HG03432 (cell line): ENCODE measurements around the gene PATJ.
"Not testable (repeated sequence)": the region's sequence is repeated elsewhere in the genome, so short reads cannot be mapped to it uniquely, and the experiment has no call there.

Source experiments
- ATAC-seq: cut with Tn5 transposase; IDR thresholded peaks from one replicate; pipeline ENCODE4 v1.9.1; 2021; ENCODE audit warnings: mild to moderate bottlenecking, moderate library complexity; ENCODE audit not compliant: unreplicated experiment

PATJ gene

DNA sequence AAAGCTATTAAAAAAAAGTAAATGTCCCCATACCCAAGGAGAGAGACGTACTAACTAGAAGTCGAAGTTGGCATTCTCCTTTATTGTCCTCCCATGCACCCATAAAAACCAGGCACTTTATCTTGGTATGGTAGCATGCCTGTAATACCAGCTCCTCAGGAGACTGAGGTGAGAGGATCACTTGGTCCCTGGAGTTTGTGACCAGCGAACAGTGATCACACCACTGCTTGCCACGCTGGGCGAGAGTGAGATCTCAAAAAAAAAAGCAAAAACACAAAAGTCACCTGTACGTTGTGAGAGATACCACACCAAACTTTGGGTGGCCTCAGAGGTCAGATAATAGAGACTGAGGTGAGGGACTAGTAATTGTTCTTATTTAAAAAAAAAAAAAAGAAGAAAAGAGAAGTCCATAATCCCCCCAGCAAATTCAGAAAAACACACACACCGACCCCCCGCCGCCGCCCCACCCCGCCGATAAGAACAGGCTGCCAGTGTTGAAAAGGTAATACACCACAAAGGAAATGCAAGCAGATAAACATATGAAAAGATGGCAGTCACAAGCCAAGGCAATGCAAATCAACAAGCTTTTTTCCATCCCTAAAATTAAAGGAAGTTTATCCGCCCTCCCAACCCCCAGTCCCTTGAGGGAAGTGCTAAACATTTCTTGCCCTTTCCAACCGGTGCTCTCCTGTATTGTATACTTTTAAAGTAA, 455.9 kb downstream of the PATJ start:
- no peak for ATAC-seq

DNA sequence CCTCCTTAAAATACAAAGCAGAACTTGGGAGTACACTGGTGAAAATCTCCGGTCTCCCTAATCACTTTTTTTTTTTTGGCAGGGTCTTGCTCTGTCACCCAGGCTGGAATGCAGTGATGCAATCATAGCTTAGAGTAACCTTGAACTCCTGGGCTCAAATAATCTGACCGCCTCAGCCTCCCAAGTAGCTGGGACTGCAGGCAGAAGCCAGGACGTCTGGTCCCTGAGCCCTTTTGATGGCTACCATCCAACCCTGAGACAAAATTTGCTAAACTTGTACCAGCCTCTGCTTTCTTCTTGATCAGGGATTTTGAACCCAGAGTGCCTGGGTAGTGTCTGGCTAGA, 456.5 kb downstream of the PATJ start:
- no peak for ATAC-seq

DNA sequence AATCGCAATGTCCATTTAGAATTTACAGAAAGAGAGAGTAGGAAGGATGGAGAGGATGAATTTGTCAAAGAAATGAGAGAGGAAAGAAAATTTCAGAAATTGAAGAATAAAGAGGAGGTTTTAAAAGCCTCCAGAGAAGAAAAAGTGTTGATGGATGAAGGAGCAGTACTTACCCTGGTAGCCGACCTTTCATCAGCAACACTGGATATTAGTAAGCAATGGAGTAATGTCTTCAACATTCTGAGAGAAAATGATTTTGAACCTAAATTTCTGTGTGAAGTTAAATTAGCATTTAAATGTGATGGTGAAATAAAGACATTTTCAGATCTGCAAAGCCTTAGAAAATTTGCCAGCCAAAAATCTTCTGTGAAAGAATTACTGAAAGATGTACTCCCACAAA, 464.9 kb downstream of the PATJ start:
- no peak for ATAC-seq

DNA sequence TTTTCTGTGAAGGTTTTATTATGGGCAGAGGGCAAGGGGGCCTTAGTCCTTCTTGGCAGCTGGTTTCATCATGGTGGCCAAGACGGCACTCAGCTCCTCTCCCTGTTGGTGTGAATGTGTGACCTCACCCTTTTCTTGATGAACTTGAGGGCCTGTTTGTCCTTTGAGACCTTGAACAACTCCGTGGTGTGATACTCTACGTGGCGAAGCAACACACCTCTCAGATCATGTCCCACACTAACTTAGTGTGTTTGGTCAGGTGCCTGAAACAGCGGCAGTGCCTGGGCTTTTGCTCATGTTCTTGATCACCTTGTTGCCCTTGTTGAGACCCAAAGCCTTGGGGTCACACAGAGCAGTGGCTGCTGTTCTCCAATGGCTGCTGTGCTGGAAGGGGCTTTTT, 465.8 kb downstream of the PATJ start:
- no peak for ATAC-seq

DNA sequence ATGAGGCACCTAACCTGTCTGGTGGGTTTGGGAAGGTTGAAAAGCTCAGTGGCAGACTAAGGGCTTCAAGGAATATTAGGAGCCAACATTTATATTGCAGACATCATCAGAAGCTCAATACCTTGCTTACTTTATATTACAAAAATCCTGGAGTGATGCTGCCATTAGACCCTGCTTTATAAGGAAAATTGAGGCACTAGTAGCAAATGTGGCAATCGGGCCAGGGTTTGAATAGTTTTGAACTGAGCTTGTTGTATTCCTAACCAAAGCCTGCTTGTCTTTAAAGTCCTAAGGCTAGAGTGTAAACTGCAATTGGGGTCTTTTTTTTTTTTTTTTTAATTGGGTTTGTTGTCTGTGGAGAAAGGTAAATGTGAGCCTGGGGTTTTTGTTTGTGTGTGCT, 466.7 kb downstream of the PATJ start:
- ATAC-seq: no peak

GRCh38 chr1:62209931-62210595, 467.8 kb downstream of the PATJ start:
- ATAC-seq: no peak

GRCh38 chr1:62210960-62211359, 468.7 kb downstream of the PATJ start:
- no peak for ATAC-seq

DNA sequence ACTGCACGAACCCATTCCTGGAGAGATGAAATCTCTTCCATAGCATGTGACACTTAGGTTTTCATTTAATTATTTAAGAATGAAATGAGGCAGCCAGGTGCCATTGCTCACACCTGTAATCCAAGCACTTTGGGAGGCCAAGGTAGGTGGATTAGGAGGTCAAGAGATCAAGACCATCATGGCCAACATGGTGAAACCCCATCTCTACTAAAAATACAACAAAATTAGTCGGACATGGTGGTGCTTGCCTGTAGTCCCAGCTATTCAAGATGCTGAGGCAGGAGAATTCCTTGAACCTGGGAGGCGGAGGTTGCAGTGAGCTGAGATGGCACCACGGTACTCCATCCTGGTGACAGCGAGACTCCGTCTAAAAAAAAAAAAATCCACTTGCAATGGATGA, 470.1 kb downstream of the PATJ start:
- no peak for ATAC-seq

DNA sequence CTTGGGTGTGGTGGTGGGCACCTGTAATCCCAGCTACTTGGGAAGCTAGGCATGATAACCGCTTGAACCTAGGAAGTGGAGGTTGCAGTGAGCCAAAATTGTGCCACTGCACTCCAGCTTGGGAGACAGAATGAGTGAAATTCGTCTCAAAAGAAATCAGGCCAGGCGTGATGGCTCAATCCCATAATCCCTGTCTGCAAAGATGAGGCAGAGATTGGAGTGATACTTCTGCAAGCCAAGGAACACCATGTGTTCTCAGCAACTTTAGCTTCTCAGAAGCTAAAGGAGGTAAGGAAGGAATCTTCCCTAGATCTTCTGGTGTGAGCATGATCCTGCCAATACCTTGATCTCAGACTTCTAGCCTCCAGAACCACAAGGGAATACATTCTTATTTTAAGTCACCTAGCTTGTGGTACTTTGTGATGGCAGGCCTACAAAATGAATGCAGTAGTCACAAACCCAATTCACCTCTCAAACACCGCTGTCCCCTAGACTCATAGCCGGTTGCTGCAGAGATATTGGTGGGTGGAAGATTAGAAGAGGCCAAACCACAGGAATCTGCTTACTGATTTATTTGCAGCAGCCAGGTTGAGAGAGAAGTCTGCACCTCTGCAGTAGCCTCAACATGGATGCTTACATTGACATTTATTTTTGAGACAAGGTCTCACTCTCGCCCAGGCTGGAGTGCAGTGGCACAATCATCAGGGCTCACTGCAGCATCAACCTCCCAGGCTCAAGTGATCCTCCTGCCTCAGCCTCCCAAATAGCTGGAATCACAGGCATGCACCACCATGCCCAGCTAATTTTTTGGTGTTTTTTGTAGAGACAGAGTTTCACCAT, 471.0 kb downstream of the PATJ start:
- no peak for ATAC-seq

GRCh38 chr1:62218604-62219003, 476.3 kb downstream of the PATJ start:
- ATAC-seq: no peak

DNA sequence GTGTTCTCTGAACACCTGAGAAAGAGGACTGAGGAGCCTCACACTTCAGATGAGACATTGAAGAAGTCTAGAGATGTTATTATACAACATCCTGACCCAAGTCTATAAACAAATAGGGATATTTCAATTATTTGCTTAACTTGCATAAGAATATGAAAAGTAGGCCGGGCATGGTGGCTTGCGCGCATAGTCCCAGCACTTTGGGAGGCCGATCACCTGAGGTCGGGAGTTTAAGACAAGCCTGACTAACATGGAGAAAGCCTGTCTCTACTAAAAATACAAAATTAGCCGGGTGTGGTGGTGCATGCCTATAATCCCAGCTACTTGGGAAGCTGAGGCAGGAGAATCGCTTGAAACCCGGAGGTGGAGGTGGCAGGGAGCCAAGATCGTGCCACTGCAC, 478.2 kb downstream of the PATJ start:
- not testable (repeated sequence) for ATAC-seq

- no peak for ATAC-seq
Measured at GRCh38 chr1:62221171-62221570, 478.9 kb downstream of the PATJ start.

- ATAC-seq: no peak
Measured at GRCh38 chr1:62222321-62222720, 480.0 kb downstream of the PATJ start.

DNA sequence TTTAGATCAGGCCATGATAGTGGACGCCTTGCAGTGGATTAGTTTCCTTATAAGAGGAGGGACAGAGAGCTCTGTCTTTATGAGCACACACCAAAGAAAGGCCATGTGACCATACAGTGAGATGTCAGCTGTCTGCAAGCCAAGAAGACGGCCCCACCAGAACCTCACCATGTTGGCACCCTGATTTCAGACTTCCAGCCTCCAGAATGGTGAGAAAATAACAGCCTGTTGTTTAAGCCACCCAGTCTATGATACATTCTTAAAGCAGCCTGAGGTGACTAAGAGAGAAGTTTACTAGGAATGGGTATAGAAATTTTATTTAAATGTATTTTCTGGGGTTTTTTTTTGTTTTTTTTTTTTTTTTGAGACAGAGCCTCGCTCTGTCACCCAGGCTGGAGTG, 481.9 kb downstream of the PATJ start:
- no peak for ATAC-seq

GRCh38 chr1:62227496-62227895, 485.2 kb downstream of the PATJ start:
- no peak for ATAC-seq
